Activated naive CD4-positive, alpha-beta T cell treated with anti-CD3 and anti-CD28 coated beads, Interleukin-2, amount 10 ng/mL, durations not matched to agents 7 days and 5 days (primary cell): ENCODE results near the gene GDI1.
A peak's percentile ranks its signal among the peaks of the same experiment; 100 is the strongest.

Experiments used
- CTCF ChIA-PET: fragments of 350-600 bp; sonication (Branson Sonifier 250); formaldehyde crosslinking; loops from one replicate; lab custom pipeline; 2021; ENCODE audit warnings: antibody characterized with exemption; lab: Charles Lee
- DNase-seq: peaks from one replicate; pipeline ENCODE4 v3.0.0-alpha.2; 2020
- H3K27ac Mint-ChIP-seq: one replicate; pipeline ENCODE4 v1.8.0; 2021; ENCODE audit warnings: mild to moderate bottlenecking, moderate library complexity, mixed read lengths
- H3K27me3 Mint-ChIP-seq: one replicate; pipeline ENCODE4 v1.8.0; 2021; ENCODE audit warnings: mild to moderate bottlenecking, mixed read lengths
- H3K36me3 Mint-ChIP-seq: one replicate; pipeline ENCODE4 v1.8.0; 2021; ENCODE audit warnings: mixed read lengths
- H3K4me1 Mint-ChIP-seq: one replicate; pipeline ENCODE4 v1.8.0; 2021; ENCODE audit warnings: mixed read lengths
- H3K4me3 Mint-ChIP-seq: one replicate; pipeline ENCODE4 v1.8.0; 2021; ENCODE audit warnings: mild to moderate bottlenecking, moderate library complexity, mixed read lengths
- H3K9me3 Mint-ChIP-seq: one replicate; pipeline ENCODE4 v1.8.0; 2021; ENCODE audit warnings: mixed read lengths

GDI1 gene

DNA sequence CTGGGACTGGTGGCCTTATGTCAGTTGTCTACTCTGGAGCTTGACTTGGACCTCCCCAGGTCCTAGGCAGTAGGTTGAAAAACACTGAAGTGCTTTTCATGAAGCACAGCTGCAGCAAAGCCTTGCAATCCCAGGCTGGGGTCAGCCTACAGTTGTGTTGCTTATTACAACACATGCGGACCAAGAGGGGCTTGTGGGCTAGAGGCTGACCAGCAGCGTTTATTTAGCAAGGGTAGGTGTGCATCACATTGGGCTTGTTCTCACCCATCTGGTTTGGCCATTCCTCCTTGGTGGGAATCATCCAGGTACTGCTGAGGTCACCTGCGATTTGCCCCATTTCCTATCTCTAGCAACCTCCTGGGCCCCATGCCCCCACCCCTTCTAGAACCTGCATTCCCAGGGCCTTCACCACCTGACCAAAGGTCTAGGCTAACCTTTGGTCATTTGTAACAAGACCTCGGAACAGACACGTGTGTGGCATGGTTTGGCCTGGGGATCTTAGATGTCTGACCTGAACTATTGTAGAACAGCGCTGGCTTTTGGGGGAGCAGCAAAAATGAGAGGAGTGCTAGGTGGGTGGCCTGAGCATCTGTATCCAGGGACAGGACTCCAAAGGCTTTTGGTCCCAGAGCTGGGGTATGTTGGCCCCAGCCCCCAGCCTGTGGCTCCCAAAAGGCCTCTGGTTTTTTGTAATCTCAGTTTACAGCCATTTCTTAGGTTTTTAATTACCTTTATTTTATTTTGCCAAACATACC lies 35.7 kb upstream of the GDI1 start:
- H3K27me3 Mint-ChIP-seq = peaks cover 4% of the 10 kb centered on the region
- peak overlapping the region; percentile 33 for H3K4me3 Mint-ChIP-seq
- peaks cover 24% of the 10 kb centered on the region for H3K4me1 Mint-ChIP-seq
- H3K36me3 Mint-ChIP-seq = peaks cover 30% of the 10 kb centered on the region
- DNase-seq = no peak
- H3K27ac Mint-ChIP-seq = peak overlapping the region; percentile 100
- CTCF ChIA-PET = no interaction called here
- no peaks in the 10 kb centered on the region for H3K9me3 Mint-ChIP-seq

DNA sequence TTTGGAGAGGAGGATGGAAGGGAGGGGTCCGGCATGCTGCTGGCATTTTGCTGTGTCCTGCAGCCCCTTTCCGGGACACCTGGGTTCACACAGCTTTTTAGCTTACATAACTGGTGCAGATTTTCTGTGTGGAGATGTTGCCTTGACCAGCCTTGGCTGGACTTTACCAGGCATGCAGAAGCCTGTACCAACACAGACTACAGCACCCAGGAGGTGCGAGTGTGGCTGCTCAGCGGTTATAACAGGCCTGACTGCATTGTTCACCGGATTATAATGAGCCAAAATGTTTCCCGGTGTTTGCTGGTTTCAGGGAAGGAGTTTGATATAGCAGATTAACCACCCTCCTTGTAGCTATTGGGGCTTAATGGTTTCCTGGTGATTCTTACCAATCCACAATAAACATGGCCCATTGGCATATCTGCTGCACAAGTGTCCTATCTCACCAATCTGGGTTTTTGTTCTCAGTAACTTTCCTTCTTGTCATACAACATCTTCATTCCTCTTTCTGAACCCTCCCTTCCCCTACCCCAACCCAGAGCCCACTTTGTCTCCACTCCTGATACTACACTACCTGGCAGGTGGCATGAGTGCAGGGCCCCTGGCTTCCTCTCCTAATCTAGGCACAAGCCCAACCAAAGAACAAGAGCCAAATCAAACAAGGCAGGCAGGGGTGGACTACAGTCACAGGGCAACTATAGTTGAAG lies 34.9 kb upstream of the GDI1 start:
- CTCF ChIA-PET = no interaction called here
- H3K4me3 Mint-ChIP-seq = no peak overlapping the region
- DNase-seq = no peak
- H3K4me1 Mint-ChIP-seq = peaks cover 22% of the 10 kb centered on the region
- H3K36me3 Mint-ChIP-seq = peaks cover 30% of the 10 kb centered on the region
- peaks cover 4% of the 10 kb centered on the region for H3K27me3 Mint-ChIP-seq
- no peaks in the 10 kb centered on the region for H3K9me3 Mint-ChIP-seq
- peak overlapping the region; percentile 100 for H3K27ac Mint-ChIP-seq

- Mint-ChIP-seq H3K4me1 (peaks cover 21% of the 10 kb centered on the region), H3K9me3 (no peaks in the 10 kb centered on the region), H3K27me3 (peaks cover 4% of the 10 kb centered on the region), H3K4me3 (no peak overlapping the region), H3K36me3 (peaks cover 30% of the 10 kb centered on the region), H3K27ac (no peak overlapping the region)
- no peak for DNase-seq
- CTCF ChIA-PET = no interaction called here
These were observed 34.3 kb upstream of the GDI1 start for GRCh38 chrX:154402622-154403127.

GRCh38 chrX:154403192-154403591 lies 33.8 kb upstream of the GDI1 start:
- H3K9me3 Mint-ChIP-seq = no peaks in the 10 kb centered on the region
- H3K4me3 Mint-ChIP-seq = no peak overlapping the region
- CTCF ChIA-PET = no interaction called here
- H3K27ac Mint-ChIP-seq = peak overlapping the region; percentile 28
- peaks cover 22% of the 10 kb centered on the region for H3K4me1 Mint-ChIP-seq
- peaks cover 4% of the 10 kb centered on the region for H3K27me3 Mint-ChIP-seq
- no peak for DNase-seq
- peaks cover 27% of the 10 kb centered on the region for H3K36me3 Mint-ChIP-seq

GRCh38 chrX:154403858-154404257 lies 33.1 kb upstream of the GDI1 start:
- Mint-ChIP-seq H3K9me3 (no peaks in the 10 kb centered on the region), H3K27me3 (peaks cover under 1% of the 10 kb centered on the region), H3K4me3 (no peak overlapping the region), H3K36me3 (peaks cover 26% of the 10 kb centered on the region), H3K27ac (no peak overlapping the region), H3K4me1 (peaks cover 27% of the 10 kb centered on the region)
- DNase-seq = no peak
- CTCF ChIA-PET = no interaction called here

GRCh38 chrX:154404625-154405192 lies 32.2 kb upstream of the GDI1 start:
- Mint-ChIP-seq H3K27me3 (no peaks in the 10 kb centered on the region), H3K36me3 (peaks cover 20% of the 10 kb centered on the region), H3K4me1 (peaks cover 24% of the 10 kb centered on the region), H3K27ac (no peak overlapping the region), H3K4me3 (no peak overlapping the region), H3K9me3 (no peaks in the 10 kb centered on the region)
- DNase-seq = no peak
- CTCF ChIA-PET = no interaction called here

DNA sequence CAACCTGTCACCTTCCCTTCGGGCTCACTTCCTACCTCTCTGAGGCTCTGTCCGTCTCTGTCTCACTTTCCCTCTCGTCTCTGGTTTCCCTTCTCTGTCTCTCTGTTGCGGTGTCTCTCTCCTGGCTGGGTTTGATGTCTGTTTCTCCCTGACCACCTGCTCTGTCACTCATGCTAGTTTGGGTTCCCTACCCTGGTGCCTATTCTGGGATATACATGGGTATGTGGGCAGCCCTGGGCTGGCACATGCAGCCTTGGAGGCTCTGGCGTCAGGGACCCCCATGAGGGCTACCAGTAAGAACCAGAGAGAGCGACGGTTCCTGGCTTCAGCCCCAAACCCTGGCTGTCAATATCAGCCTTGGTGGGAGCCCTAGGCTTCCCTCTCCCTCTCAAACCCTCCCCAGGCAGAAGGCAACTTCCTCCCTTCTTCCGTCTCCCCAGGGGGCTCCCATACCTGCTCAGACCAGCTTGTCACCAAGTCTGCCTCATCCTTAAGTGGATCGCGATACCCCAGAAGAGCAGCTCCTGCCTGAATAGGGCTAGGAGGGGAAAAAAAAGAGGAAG lies 28.2 kb upstream of the GDI1 start:
- peak overlapping the region; percentile 70 for H3K4me3 Mint-ChIP-seq
- H3K9me3 Mint-ChIP-seq = no peaks in the 10 kb centered on the region
- H3K36me3 Mint-ChIP-seq = peaks cover 17% of the 10 kb centered on the region
- H3K27me3 Mint-ChIP-seq = no peaks in the 10 kb centered on the region
- DNase-seq = no peak
- CTCF ChIA-PET = interaction anchor here (1.0 to 3.0 kb wide), 2 partner anchors 9 to 118 kb away, joined by 3 to 14 read pairs; partner anchors contain the start of gene RPL10
- H3K27ac Mint-ChIP-seq = peak overlapping the region; percentile 70
- H3K4me1 Mint-ChIP-seq = peaks cover 21% of the 10 kb centered on the region

DNA sequence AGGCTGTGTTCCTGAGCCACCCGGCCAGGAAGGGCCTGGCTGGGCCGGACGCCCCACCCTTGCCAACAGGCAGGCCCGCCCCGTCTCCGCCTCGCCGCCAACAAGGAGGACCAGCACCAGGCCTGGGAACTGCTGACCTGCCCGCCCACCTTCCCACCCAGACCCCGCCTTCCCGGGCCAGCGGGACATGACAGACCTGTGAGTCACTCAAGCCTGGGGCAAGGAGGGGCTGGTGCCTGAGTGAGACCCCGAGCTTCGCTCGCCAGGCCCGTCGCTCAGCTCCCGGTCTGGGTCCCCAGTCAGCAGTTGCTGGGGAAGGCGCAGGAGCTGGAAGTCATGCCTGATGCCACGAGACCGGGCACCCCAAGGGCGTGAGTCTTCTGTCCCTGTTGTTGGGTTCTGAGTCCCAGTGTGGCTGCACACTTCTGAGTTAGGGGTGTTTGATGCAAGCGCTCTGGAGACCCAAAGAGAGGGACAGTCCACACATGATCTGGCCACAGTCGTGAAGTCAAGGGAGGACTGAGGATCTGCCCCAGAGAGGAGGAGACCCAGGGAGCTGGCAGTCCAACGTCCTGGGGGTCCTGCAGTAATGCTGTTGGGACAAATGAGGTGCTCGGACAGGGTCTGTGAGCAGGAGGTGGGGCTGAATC lies 27.6 kb upstream of the GDI1 start, which contains the start of gene DNASE1L1:
DNASE1L1 (minus strand) TSS at position 33 of the 650 bp plus-strand sequence. CDS start 3,686 bp downstream, outside the sequence.
- peaks cover 23% of the 10 kb centered on the region for H3K4me1 Mint-ChIP-seq
- H3K27ac Mint-ChIP-seq = peak within 1 kb of the TSS; percentile 70
- DNase-seq = peak; percentile 45
- H3K9me3 Mint-ChIP-seq = no peaks in the 10 kb centered on the region
- CTCF ChIA-PET = interaction anchor here (1.0 to 3.0 kb wide), 2 partner anchors 10 to 118 kb away, joined by 3 to 14 read pairs; partner anchors contain the start of gene RPL10
- H3K4me3 Mint-ChIP-seq = peak within 1 kb of the TSS; percentile 70
- peaks cover 20% of the 10 kb centered on the region for H3K36me3 Mint-ChIP-seq
- H3K27me3 Mint-ChIP-seq = no peaks in the 10 kb centered on the region

DNA sequence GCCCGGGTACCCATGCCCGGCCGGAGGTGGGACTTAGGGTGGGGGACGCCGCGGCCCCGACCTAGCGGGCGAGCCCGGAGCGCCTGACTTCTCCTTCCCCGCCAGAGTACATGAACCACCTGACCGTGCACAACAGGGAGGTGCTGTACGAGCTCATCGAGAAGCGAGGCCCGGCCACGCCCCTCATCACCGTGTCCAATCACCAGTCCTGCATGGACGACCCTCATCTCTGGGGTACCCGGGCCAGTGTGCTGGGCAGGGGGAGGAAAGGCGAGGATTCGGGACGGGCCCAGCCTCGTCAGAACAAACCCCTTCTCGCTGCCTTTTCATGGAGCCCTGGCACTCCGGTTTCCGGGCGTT lies 25.0 kb upstream of the GDI1 start:
- CTCF ChIA-PET = interaction anchor here (1.2 kb wide), 1 partner anchor 12 kb away, joined by 8 read pairs; no protein-coding TSS in a partner anchor
- DNase-seq = peak; percentile 73
- Mint-ChIP-seq H3K9me3 (no peaks in the 10 kb centered on the region), H3K4me1 (peaks cover 26% of the 10 kb centered on the region), H3K27ac (peak overlapping the region; percentile 92), H3K36me3 (peaks cover 24% of the 10 kb centered on the region), H3K27me3 (no peaks in the 10 kb centered on the region), H3K4me3 (peak overlapping the region; percentile 93)

DNA sequence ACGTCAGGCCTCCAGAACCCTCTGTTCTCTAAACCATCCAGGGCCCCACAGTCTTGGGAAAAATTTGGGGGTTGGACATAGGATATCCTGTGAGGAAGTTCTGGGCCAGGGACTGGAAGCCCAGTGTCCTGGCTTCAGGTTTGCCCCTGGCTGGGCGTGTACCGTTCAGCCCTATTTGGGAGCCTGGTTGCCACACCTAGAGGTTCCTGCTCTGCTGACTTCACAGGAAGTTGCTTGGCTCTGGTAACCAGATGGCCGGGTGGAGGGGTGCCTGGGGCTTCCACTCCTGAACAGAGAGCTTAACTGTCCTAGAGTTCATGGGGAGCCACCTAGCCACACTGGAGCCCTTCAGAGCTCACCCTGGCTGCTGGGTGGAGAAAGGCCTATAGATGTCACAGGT lies 24.5 kb upstream of the GDI1 start:
- DNase-seq = peak; percentile 64
- peak overlapping the region; percentile 93 for H3K4me3 Mint-ChIP-seq
- no peaks in the 10 kb centered on the region for H3K9me3 Mint-ChIP-seq
- peak overlapping the region; percentile 92 for H3K27ac Mint-ChIP-seq
- H3K4me1 Mint-ChIP-seq = peaks cover 26% of the 10 kb centered on the region
- H3K36me3 Mint-ChIP-seq = peaks cover 24% of the 10 kb centered on the region
- CTCF ChIA-PET = interaction anchor here (1.2 kb wide), 1 partner anchor 13 kb away, joined by 8 read pairs; no protein-coding TSS in a partner anchor
- no peaks in the 10 kb centered on the region for H3K27me3 Mint-ChIP-seq

GRCh38 chrX:154413142-154413541 lies 23.8 kb upstream of the GDI1 start:
- CTCF ChIA-PET = no interaction called here
- H3K4me3 Mint-ChIP-seq = peak overlapping the region; percentile 93
- peaks cover 26% of the 10 kb centered on the region for H3K4me1 Mint-ChIP-seq
- H3K36me3 Mint-ChIP-seq = peaks cover 24% of the 10 kb centered on the region
- H3K9me3 Mint-ChIP-seq = no peaks in the 10 kb centered on the region
- H3K27ac Mint-ChIP-seq = peak overlapping the region; percentile 92
- DNase-seq = no peak
- no peaks in the 10 kb centered on the region for H3K27me3 Mint-ChIP-seq

DNA sequence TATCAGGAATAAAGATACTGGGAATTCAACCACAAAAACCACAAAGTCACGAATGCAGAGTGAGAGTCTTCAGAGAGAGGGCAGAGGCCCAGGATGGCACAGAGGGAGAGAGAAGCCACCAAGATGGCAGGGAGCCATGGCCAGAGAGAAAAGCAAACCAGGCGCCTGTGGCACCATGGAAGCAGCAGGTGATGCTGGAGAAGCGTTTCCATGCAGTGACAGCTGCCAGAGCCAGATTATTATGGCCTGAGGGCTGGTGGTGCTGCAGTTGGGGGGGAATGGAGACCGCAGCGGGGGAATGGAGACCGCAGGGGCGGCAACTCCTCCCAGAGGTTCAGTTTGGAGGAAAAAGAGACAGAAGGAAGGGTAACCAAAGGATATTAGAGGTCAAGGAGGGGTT lies 19.8 kb upstream of the GDI1 start:
- no peaks in the 10 kb centered on the region for H3K27me3 Mint-ChIP-seq
- peaks cover 16% of the 10 kb centered on the region for H3K36me3 Mint-ChIP-seq
- H3K4me3 Mint-ChIP-seq = no peak overlapping the region
- CTCF ChIA-PET = no interaction called here
- H3K27ac Mint-ChIP-seq = no peak overlapping the region
- no peak for DNase-seq
- peaks cover 11% of the 10 kb centered on the region for H3K4me1 Mint-ChIP-seq
- H3K9me3 Mint-ChIP-seq = no peaks in the 10 kb centered on the region

DNA sequence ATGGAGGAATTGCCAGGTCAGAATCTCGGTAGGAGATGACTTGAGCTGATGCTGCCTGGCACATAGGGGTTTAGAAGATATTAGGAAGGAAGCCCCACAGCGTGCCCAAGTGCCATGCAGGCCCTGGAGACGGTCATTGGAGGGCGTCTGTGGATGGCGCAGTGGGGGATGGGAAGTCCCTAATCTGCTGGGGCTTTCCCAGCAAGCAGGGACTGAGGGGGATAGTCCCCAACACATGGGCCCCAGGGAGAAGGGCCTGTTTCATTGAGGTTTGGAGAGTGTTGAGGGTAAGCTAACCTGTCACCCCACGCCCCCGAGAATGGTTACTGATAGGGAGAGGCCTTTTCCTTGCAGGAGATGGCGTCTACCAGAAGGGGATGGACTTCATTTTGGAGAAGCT lies 17.8 kb upstream of the GDI1 start:
- peaks cover 5% of the 10 kb centered on the region for H3K4me1 Mint-ChIP-seq
- DNase-seq = no peak
- H3K36me3 Mint-ChIP-seq = peaks cover 9% of the 10 kb centered on the region
- CTCF ChIA-PET = no interaction called here
- no peak overlapping the region for H3K27ac Mint-ChIP-seq
- H3K9me3 Mint-ChIP-seq = no peaks in the 10 kb centered on the region
- no peak overlapping the region for H3K4me3 Mint-ChIP-seq
- no peaks in the 10 kb centered on the region for H3K27me3 Mint-ChIP-seq
